GM12892 (cell line): Measurements from ENCODE around the gene SLC9A3.

ENCODE experiments used
- DNase-seq: peaks from one replicate; pipeline ENCODE4 v3.0.0; 2011; ENCODE audit not compliant: insufficient read length
- FAIRE-seq: peaks from 2 replicates; lab custom pipeline; 2011; peaks lifted over from hg19 to GRCh38; lab: Jason Lieb, UNC
- POLR2A ChIP-seq: IDR thresholded peaks from 2 replicates; pipeline ENCODE4 v1.6.1; 2011; ENCODE audit warnings: low read depth, low read length, control low read depth
- POLR2AphosphoS5 ChIP-seq: IDR thresholded peaks from 2 replicates; pipeline ENCODE4 v1.6.1; 2011; ENCODE audit warnings: low read depth, low read length, control low read depth
- TAF1 ChIP-seq: IDR thresholded peaks from 2 replicates; pipeline ENCODE4 v1.6.1; 2011; ENCODE audit warnings: low read depth, mild to moderate bottlenecking, control low read depth, low read length, borderline replicate concordance

SLC9A3 gene

DNA sequence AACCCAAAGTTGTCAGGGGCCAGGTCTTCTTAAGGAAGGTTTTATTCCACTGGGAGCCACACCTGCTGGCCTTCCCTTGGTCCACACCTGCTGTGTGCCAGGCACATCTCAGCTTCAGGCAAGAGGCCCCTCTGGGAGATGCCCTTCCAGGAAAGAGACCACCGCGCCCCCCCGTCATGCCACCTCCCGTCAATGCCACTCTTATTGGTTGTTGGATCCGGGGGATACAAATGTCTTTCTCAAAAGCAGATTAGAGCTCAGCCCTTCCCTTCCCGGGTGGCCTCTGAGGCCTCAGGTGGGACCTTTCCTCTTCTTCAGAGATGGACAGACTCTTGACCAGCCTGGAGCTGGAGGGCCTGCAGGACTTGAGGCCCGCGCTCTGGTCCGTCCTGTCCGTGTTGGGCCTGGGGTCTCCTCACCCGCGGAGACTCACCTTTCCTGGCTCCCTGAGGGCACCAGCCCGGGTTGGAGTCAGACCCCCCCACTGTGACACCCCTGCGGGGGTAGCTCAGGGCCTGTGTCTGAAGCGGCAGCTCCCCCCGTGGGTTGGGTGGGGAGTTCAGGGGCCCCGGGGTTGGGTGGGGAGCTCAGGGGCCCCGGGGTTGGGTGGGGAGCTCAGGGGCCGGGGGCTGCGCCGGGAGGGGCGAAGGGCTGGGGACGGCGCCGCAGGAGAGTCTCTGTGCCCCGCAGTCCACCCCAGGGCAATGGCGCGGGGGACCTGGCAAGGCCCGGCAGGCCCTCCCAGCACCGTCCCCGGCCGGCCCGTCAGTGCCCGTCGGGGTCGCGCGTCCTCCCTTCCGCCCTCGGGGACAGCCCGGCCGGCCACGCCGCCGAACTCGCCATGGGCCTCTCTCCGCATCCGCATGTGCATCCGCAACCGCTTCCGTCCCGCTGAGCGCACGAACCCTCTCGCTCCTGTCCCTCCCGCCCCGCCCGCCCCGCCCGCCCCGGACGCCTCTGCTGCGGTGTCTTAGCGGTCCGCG lies 3.7 kb upstream of the SLC9A3 start:
- TF ChIP-seq TAF1: no peak
- TF ChIP-seq POLR2AphosphoS5: no peak
- no peak for TF ChIP-seq POLR2A
- DNase-seq (peak; percentile 58), FAIRE-seq (peak; percentile 5)

GRCh38 chr5:526456-527088 lies 2.3 kb upstream of the SLC9A3 start:
- DNase-seq (no peak), FAIRE-seq (no peak)
- TF ChIP-seq POLR2AphosphoS5 (no peak), POLR2A (no peak), TAF1 (no peak)

GRCh38 chr5:525916-526315 lies 1.7 kb upstream of the SLC9A3 start:
- no peak for FAIRE-seq

GRCh38 chr5:524973-525761 lies 918 bp upstream of the SLC9A3 start:
- FAIRE-seq (no peak), DNase-seq (no peak)
- TF ChIP-seq TAF1: no peak
- no peak for TF ChIP-seq POLR2A
- TF ChIP-seq POLR2AphosphoS5: no peak

More at GRCh38 chr5:525916-526315, 1.7 kb upstream of the SLC9A3 start:
- DNase-seq: no peak
- TF ChIP-seq TAF1: no peak

GRCh38 chr5:523441-524222 lies 617 bp downstream of the SLC9A3 start:
- DNase-seq (no peak), FAIRE-seq (no peak)
- TF ChIP-seq POLR2AphosphoS5 (no peak), POLR2A (no peak), TAF1 (no peak)

DNA sequence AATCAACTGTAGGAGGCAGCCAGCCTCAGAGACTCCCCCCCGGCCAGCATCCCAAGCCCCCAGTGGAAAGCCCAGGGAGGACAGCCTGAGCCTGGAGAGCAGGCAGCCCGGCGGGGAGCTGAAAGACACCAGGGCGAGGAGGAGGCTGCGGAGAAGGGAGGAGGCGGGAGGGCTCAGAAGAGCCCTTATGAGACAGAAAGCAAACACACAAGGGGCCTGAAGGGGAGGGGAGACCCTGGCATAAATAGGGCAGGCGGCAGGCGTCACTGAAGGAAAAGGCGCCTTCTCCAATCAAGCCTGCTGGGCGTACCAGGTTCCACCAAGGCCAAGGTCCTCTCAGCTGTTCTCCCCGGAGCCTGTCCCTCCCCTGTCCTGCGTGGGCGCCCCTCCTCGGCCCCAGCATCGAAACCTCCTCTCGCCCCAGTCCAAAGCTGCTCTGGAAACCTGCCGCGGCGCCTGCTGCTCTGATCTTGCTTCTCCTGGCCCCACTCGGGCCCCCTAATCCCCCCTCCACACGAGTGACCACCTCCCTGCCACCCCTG lies 1.3 kb downstream of the SLC9A3 start:
- no peak for DNase-seq
- TF ChIP-seq POLR2A (no peak), POLR2AphosphoS5 (no peak), TAF1 (no peak)
- FAIRE-seq: no peak

GRCh38 chr5:522116-522515 lies 2.1 kb downstream of the SLC9A3 start:
- DNase-seq: no peak

DNA sequence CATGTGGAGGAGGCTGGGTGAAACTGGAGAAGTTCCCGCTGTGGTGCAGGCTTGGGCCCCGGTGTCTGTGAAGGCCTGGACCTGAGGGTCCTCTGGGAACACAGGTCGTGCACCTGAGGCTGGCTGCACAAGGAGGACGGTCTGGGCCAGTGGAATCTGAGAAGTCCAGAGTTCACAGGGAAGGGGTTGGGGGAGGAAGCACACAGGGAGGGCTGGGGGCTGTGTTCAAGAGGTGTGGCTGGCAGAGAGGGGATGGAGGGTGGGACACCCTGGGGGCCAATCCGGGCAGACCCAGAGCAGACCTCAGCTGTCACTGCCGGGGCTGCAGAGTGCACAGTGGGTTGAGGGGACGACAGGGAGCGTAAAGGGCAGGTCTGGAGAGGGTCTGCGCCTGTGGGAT lies 2.6 kb downstream of the SLC9A3 start:
- TF ChIP-seq POLR2A (no peak), TAF1 (no peak), POLR2AphosphoS5 (no peak)
- FAIRE-seq (no peak), DNase-seq (no peak)

More at GRCh38 chr5:522116-522515, 2.1 kb downstream of the SLC9A3 start:
- TF ChIP-seq POLR2A (no peak), TAF1 (no peak), POLR2AphosphoS5 (no peak)
- no peak for FAIRE-seq

DNA sequence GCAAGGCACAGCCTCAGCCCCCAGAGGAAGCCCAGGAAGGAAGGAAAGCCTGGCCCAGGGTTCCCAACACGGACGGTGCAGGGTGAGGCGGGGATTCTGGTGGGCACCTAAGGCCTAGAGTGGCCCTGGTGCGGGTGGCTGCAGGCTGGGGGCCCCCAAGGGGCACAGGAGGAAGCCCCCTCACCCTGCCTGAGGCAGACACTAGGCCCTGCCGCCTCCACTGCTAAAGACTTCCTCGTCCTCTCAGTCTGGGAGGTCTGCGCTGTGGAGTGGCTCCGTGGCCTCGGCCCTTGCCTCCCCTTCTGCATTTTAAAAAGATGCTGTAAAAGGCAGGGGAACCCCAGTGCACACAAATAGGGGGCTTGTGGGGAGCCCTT lies 3.4 kb downstream of the SLC9A3 start:
- no peak for FAIRE-seq
- TF ChIP-seq POLR2A: no peak
- no peak for TF ChIP-seq TAF1
- TF ChIP-seq POLR2AphosphoS5: no peak
- DNase-seq: no peak

GRCh38 chr5:520196-520849 lies 3.9 kb downstream of the SLC9A3 start:
- DNase-seq: no peak
- no peak for FAIRE-seq
- TF ChIP-seq POLR2A (no peak), POLR2AphosphoS5 (no peak), TAF1 (no peak)
